ENCODE measurements around the gene ABCC4.
"Not testable (repeated sequence)": the region's sequence is repeated elsewhere in the genome, so short reads cannot be mapped to it uniquely, and the experiment has no call there.

ABCC4 gene

GRCh38 chr13:95300625-95301182 is 547 bp downstream of the ABCC4 start:
- peak in 36 of 56 donors; percentile 2 to 55 (median 23) for DNase-seq

GRCh38 chr13:95298971-95299621 is 2.2 kb downstream of the ABCC4 start:
- DNase-seq, result no peak

- DNase-seq, result peak in 1 of 56 donors; percentile 3
Measured at GRCh38 chr13:95298169-95298965, 2.9 kb downstream of the ABCC4 start.

GRCh38 chr13:95296326-95296925 is 4.8 kb downstream of the ABCC4 start:
- peak in 16 of 56 donors; percentile 2 to 41 (median 8) for DNase-seq

- DNase-seq, result no peak
Measured at GRCh38 chr13:95295026-95295425, 6.2 kb downstream of the ABCC4 start.

- DNase-seq, result peak in 3 of 56 donors; percentile 4 to 22 (median 7)
Measured at GRCh38 chr13:95292622-95293021, 8.6 kb downstream of the ABCC4 start.

- DNase-seq, result not testable (repeated sequence)
Measured at GRCh38 chr13:95289901-95290300, 11.3 kb downstream of the ABCC4 start.

- DNase-seq, result no peak
Measured at GRCh38 chr13:95289020-95289444, 12.2 kb downstream of the ABCC4 start.

- no peak for DNase-seq
Measured at GRCh38 chr13:95284436-95284835, 16.8 kb downstream of the ABCC4 start.

- no peak for DNase-seq
Measured at GRCh38 chr13:95279016-95279415, 22.2 kb downstream of the ABCC4 start.

GRCh38 chr13:95276037-95276505 is 25.2 kb downstream of the ABCC4 start:
- DNase-seq, result no peak

- DNase-seq, result peak in 1 of 56 donors; percentile 30
Measured at GRCh38 chr13:95275322-95276036, 25.8 kb downstream of the ABCC4 start.

- not testable (repeated sequence) for DNase-seq
Measured at GRCh38 chr13:95273592-95274132, 27.6 kb downstream of the ABCC4 start.

- DNase-seq, result not testable (repeated sequence)
Measured at GRCh38 chr13:95272076-95272475, 29.2 kb downstream of the ABCC4 start.

- no peak for DNase-seq
Measured at GRCh38 chr13:95269756-95270155, 31.5 kb downstream of the ABCC4 start.

- DNase-seq, result not testable (repeated sequence)
Measured at GRCh38 chr13:95268343-95269065, 32.7 kb downstream of the ABCC4 start.

- peak in 3 of 56 donors; percentile 5 to 24 (median 14) for DNase-seq
Measured at GRCh38 chr13:95267662-95268342, 33.4 kb downstream of the ABCC4 start.

GRCh38 chr13:95264225-95264624 is 37.0 kb downstream of the ABCC4 start:
- no peak for DNase-seq

GRCh38 chr13:95262837-95263384 is 38.3 kb downstream of the ABCC4 start:
- DNase-seq, result no peak

All from nucleus accumbens (tissue), 56 donors.